ENCODE data around the gene LPAR3. TPM values are rescaled to one million over a fixed set of nuclear protein-coding genes. Genes with fewer than 3 reads are reported as not detected.
"Not testable (repeated sequence)": the region's sequence is repeated elsewhere in the genome, so short reads cannot be mapped to it uniquely, and the experiment has no call there.

Gene LPAR3
- total RNA-seq, 1 donor from 2014 or later, result not detected

DNA sequence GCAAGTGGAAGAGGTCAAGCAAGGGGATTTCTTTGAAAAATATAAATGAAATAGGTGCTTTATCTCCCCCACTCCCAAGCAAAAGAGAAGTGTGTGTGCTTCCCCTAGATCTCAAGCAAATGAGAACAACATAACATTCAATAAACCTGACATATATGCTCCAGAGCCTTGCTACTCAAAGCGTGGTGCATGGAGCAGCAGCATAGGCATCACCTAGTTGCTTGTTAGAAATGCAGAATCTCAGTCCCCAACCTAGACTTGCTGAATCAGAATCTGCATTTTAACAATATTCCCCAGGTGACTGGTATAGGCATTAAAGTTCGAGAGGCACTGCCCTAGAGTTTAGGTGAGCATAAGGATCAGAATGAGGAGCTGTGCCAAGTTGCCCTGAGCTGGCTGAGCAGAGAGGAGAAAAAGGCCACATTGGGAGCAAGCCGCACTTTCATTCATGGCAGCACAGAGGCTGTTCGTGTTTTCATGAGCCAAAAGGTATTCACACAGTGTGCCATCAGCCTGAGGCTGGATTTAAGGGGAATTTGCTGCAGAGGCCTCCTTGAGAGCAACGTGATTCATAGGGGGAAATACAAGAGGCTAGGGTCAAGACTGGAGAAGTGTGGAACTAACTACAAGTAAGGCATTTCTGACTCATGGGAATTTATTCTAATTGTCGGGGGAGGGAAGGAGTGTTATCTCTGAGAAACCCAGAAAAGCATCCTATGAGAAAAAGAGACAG, 14.3 kb upstream of the LPAR3 start:
- peak in 1 of 2 donors; percentile 28 for DNase-seq (ENCODE audit: low read depth in 2 of 2)

GRCh38 chr1:84902727-84903126, 9.7 kb upstream of the LPAR3 start:
- DNase-seq (ENCODE audit: low read depth in 2 of 2), result not testable (repeated sequence)

- no peak for DNase-seq (ENCODE audit: low read depth in 2 of 2)
Measured at GRCh38 chr1:84899969-84900368, 7.0 kb upstream of the LPAR3 start.

GRCh38 chr1:84896279-84896678, 3.3 kb upstream of the LPAR3 start:
- DNase-seq (ENCODE audit: low read depth in 2 of 2), result no peak

GRCh38 chr1:84890566-84890965, 2.4 kb downstream of the LPAR3 start:
- no peak for DNase-seq (ENCODE audit: low read depth in 2 of 2)

- DNase-seq (ENCODE audit: low read depth in 2 of 2), result no peak
Measured at GRCh38 chr1:84889437-84889836, 3.6 kb downstream of the LPAR3 start.

DNA sequence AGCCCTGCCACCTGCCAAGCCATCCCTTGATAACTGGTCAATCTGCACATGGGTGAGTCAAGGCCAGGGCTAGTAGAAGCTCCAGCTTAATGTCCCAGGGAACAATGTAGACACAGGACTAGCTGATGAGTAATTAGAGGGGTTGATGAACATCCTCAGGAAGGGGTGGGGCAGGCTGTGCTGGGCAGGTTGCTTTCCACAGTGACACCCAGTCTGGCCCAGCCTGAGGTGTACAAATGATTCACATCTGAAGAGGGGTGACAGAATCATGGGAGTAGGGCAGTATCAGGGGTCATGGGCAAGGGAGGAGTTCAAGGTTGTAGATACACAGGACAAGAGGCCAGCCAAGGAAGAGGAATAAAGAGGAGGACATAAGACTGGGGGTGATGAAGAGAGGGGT, 4.3 kb downstream of the LPAR3 start:
- DNase-seq (ENCODE audit: low read depth in 2 of 2), result no peak

DNA sequence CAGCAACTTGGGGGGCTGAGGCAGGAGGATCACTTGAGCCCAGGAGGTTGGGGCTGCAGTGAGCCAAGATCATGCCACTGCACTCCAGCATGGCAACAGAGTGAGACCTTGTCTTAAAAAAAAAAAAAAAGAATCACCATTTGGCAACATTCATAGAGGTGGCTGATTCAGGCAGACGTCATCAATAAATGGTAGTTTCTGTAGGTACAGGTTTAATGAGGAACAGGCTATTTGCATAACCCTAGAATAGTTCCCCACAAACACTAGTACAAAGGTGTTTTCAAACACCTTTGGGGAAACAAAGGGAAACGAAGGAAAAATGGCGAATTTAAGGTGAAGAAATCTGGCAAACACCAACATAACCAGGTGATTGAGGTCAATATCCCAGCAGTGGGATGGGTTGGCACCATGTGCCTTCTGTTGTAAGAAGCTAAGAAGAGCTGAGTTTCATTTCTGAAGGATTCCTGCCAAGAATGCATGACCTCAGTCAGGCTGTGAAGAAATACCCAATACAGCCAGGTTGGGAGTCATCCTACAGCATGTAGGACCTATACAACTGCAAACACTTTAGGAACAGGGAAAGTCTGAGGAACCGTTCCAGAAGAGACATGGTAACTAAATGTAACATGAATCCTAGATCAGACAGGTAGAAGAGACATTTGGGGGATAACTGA, 5.6 kb downstream of the LPAR3 start:
- DNase-seq (ENCODE audit: low read depth in 2 of 2), result no peak

DNA sequence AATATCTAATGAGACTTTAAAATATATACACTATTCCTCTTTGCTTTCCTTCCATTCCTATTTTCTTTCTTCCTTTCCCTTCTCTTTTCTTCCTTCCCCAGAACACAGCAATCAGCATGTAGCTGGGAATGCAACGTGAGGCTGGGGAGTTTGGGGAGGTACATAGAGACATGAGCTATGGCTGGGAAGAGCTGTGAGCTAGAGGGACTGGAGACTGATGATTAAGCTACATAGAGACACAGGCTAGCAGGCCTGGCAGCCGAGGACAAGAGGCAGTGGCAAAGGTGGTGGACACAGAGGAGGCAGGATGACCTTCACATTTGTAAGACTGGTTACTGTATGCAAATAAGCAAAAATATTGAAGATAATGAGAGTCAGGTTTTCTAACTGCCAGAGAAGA, 7.5 kb downstream of the LPAR3 start:
- no peak for DNase-seq (ENCODE audit: low read depth in 2 of 2)

DNA sequence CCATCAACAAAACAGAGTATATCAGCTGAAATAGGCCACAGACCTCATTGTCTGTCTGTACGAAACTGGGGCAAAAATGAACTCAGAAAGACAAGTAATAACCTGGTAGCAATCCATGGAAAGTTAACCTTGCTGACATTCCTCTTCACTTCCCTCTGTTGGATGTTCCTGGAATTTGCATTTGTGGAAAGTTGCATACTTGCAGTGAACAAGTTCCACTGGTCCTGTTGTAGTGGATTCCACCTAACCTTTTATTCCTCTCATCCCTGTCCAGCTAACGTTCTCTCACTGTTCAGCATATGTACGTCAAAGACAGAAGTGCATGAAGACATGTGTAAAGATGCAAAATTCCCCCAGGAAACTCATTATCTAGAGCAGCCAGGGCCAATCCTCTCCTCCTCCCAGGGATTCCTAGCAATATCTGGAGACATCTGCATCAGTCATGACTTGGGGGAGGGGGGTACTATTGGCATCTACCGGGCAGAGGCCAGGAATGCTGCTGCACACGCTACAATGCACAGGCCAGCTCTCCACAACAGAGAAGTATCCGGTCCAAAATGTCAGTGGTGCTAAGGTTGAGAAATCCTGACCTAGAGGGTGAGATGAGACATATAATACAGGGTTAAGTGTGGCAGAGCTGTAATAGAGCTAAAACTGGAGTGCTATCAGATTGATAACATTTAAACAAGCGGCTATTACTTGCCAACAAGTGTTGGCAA, 8.2 kb downstream of the LPAR3 start:
- DNase-seq (ENCODE audit: low read depth in 2 of 2), result no peak

- DNase-seq (ENCODE audit: low read depth in 2 of 2), result no peak
Measured at GRCh38 chr1:84883286-84883685, 9.7 kb downstream of the LPAR3 start.

- no peak for DNase-seq (ENCODE audit: low read depth in 2 of 2)
Measured at GRCh38 chr1:84877592-84877991, 15.4 kb downstream of the LPAR3 start.

- no peak for DNase-seq (ENCODE audit: low read depth in 2 of 2)
Measured at GRCh38 chr1:84876353-84876752, 16.7 kb downstream of the LPAR3 start.

GRCh38 chr1:84873366-84873765, 19.6 kb downstream of the LPAR3 start:
- no peak for DNase-seq (ENCODE audit: low read depth in 2 of 2)

DNA sequence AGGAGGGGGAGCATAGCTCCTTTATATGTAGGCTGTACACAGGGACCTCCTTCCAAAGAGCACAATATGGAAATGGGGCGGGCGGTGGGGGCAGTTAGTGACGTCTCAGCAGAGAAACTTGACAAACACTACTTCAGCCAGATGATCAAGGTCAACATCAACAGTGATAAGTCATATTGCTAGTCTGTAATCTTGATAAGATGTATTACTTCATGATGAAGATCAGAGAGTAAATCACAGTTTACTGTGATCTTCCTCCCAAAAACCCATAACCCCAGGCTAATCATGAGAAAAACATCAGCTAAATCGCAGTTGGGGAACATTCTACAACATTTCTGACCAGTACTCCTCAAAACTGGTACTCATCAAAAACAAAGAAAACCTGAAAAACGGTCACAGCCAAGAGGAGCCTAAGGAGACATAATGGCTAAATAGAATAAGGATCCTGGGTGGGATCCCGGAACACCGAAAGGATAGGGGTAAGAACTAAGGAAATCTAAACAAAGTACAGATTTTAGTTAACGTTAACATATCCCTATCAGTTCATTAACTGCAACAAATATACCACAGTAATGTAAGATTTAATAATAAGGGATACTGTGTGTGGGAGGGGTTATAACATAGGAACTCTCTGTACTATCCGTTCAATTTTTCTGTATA, 20.2 kb downstream of the LPAR3 start:
- DNase-seq (ENCODE audit: low read depth in 2 of 2), result no peak

- no peak for DNase-seq (ENCODE audit: low read depth in 2 of 2)
Measured at GRCh38 chr1:84871181-84871580, 21.8 kb downstream of the LPAR3 start.

- no peak for DNase-seq (ENCODE audit: low read depth in 2 of 2)
Measured at GRCh38 chr1:84870591-84870990, 22.4 kb downstream of the LPAR3 start.

GRCh38 chr1:84869720-84870119, 23.3 kb downstream of the LPAR3 start:
- DNase-seq (ENCODE audit: low read depth in 2 of 2), result no peak

DNA sequence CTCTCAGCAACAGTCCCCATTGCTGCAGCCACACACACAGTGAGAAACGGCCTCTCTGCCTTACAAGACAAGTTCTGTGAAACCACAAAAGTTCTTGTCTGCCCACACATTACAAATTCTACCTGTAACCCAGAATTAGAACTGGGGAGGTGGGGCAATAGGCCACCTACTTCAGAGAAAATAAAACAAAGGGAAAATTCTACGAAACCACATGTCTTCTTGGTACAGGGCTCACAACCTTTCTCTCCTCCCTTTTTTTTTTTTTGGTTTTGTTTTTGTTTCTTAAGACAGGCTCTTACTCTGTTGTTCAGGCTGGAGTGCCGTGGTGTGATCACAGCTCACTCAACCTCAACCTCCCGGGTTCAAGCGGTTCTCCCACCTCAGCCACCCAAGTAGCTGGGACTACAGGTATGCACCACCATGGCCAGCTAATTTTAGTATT, 30.2 kb downstream of the LPAR3 start:
- DNase-seq (ENCODE audit: low read depth in 2 of 2), result no peak

GRCh38 chr1:84861988-84862644, 30.9 kb downstream of the LPAR3 start:
- no peak for DNase-seq (ENCODE audit: low read depth in 2 of 2)

DNA sequence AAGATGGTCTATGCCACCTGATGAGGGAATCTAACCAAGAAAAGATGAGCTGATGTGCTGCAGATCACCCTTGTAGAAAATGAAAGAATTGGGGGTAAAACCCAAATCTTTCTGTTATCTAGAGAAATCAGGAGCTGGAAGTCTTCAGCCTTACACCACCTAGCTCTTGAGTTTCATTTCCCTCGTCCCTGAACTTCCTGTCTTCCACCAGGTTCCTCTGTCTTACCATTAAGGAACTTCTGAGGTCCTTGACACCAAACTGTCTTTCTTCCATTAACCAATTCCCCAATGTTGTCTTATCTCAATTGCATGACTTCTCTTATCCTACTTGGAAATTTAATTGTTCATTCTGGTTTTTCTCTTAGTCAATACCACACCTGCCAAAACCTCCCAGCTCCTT, 31.5 kb downstream of the LPAR3 start:
- DNase-seq (ENCODE audit: low read depth in 2 of 2), result no peak

DNA sequence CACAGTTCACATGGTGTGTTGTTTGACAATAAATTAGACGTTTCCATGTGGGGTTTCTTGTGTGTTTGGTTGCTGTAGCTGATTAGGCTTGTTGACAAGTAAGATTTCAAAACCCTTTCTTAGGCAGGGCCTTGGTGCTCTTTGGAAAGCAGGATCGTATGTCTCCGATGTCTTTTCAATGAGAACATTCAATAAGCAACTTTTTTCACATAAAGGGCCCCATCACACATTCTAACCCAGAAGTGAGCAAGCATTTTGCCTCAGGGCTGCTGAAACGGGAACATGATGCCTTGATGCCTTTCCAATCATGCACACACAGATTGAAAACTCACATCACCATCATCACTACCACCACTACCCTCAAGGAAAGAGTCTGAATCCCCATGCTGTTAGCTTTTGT, 33.1 kb downstream of the LPAR3 start:
- DNase-seq (ENCODE audit: low read depth in 2 of 2), result no peak
